ENCODE results near the gene DNAH6. TPM values are rescaled to one million over a fixed set of nuclear protein-coding genes. Genes with fewer than 3 reads are reported as not detected.

The DNAH6 gene
- total and polyA plus RNA-seq, 2 of the 13 experiments (the other 11 are each of a cell fraction or from before 2014, with no cell fraction given) = 0.01 TPM; not detected in 1

DNA sequence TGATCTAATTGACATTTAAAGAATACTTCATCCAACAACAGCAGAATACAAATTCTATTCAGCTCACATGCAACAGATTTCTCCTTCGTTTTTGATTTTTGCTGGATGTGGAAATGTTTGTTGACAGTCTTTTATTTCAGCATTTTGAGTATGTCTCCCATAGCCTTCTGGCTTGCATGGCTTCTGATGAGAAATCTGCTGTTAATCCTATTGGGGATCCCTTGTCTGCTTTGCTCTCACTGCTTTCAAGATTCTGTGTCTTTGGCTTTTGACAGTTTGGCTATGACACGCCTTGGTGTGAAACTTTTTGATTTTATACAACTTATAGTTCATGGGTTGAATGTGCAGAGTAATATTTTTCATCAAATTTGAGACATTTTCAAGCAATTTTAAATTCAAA lies 319.9 kb downstream of the DNAH6 start:
- Histone ChIP-seq H3K4me3 (replicated peaks in 1 of 3; ENCODE audit: insufficient read depth in 1 of 3, low read depth in 2 of 3, low read length in 3 of 3) (no peak overlapping the region), H3K27me3 (ENCODE audit: control insufficient read depth in 1 of 2, insufficient read depth in 2 of 2, low read length in 2 of 2) (no peaks in the 10 kb centered on the region; a peak in 2 of 5 replicates), H4K20me1 (ENCODE audit: insufficient read depth, low read length) (no peaks in the 10 kb centered on the region), H3K79me2 (ENCODE audit: insufficient read depth, low read length) (no peaks in the 10 kb centered on the region), H3K27ac (ENCODE audit: extremely low read length, insufficient read depth, low read length) (no peak overlapping the region), H3K4me2 (ENCODE audit: low read depth, low read length) (no peak overlapping the region), H2AFZ (ENCODE audit: low read length) (no peak overlapping the region), H3K4me1 (ENCODE audit: insufficient read depth, low read length) (peaks cover 8% of the 10 kb centered on the region; the same call in 1 of the 2 replicates), H3K9ac (ENCODE audit: insufficient read depth, low read depth, low read length) (no peak overlapping the region), H3K36me3 (replicated peaks in 1 of 2; ENCODE audit: control insufficient read depth in 1 of 2, insufficient read depth in 2 of 2, low read length in 2 of 2) (no peaks in the 10 kb centered on the region), H3K9me3 (ENCODE audit: low read length) (0 out of 2 replicates have a peak, but pooled peaks cover 5% of the 10 kb centered on the region)
- WGBS (ENCODE audit: low lambda C conversion rate) = 0% methylated on average over 2 of the region's 2 CpGs
- FAIRE-seq (no peak), ATAC-seq (no peak), DNase-seq (ENCODE audit: low spot score) (no peak)
- in situ Hi-C loops (cut with HindIII; ENCODE audit: extremely low pct_ligation_motif_present, low pct_unique_long_range_greater_than_20kb) (no loop called here), intact Hi-C loops (cut with micrococcal nuclease; ENCODE audit: unreplicated experiment) (no loop called here)
- CTCF ChIA-PET (ENCODE audit: low intra/inter-chr PET ratio, low total read pairs) = no interaction called here
- POLR2A ChIA-PET = no interaction called here
- peak; percentile 96 for TF ChIP-seq ZNF317 (CRISPR knock-in tag; IDR thresholded peaks at IDR 0.05)
- no peak for TF ChIP-seq ZNF292 (CRISPR knock-in tag; IDR thresholded peaks at IDR 0.05; ENCODE audit: borderline replicate concordance, low read depth)
- BruUV-seq (replicated peaks) = no TSS peak

DNA sequence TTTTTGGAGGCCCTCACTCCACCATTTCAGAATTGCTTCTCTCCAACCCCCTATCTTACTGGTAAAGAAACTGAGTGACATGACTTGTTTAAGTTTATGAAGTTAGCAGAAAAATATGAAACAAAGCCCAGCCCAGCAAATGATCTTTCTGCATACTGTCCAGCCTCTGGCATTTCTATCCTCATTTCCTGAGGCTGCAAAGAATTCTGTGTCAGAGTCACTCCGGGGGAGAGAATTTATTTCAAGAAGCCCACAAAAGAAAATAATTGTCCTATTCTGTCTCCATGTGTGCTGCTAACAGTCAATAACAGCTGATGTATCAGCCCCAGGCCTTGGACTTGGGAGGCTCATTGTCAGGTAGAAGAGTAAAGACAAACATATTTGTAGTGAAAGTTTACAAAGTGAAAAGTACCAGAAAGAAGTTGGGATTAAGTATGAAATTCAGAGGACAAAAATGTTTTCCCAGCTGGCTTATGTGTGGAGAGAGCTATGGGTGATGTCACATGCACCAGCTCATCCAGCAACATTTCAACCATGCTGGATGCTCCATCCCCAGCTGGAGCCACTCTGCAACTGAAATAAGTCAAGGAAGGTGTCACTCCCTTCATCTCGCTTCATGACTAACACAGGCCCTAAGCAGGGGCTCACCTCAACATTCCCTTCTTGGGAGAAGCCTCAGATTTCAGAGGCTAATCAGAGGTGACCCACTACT lies 322.3 kb downstream of the DNAH6 start:
- Histone ChIP-seq H3K4me3 (replicated peaks in 1 of 3; ENCODE audit: insufficient read depth in 1 of 3, low read depth in 2 of 3, low read length in 3 of 3) (no peak overlapping the region), H3K27me3 (ENCODE audit: control insufficient read depth in 1 of 2, insufficient read depth in 2 of 2, low read length in 2 of 2) (no peaks in the 10 kb centered on the region; a peak in 2 of 5 replicates), H2AFZ (ENCODE audit: low read length) (no peak overlapping the region), H3K9me3 (ENCODE audit: low read length) (0 out of 2 replicates have a peak, but pooled peaks cover 5% of the 10 kb centered on the region), H3K36me3 (replicated peaks in 1 of 2; ENCODE audit: control insufficient read depth in 1 of 2, insufficient read depth in 2 of 2, low read length in 2 of 2) (no peaks in the 10 kb centered on the region), H3K9ac (ENCODE audit: insufficient read depth, low read depth, low read length) (no peak overlapping the region), H4K20me1 (ENCODE audit: insufficient read depth, low read length) (no peaks in the 10 kb centered on the region), H3K27ac (ENCODE audit: extremely low read length, insufficient read depth, low read length) (no peak overlapping the region), H3K4me2 (ENCODE audit: low read depth, low read length) (no peak overlapping the region), H3K4me1 (ENCODE audit: insufficient read depth, low read length) (peaks cover 8% of the 10 kb centered on the region; the same call in 1 of the 2 replicates), H3K79me2 (ENCODE audit: insufficient read depth, low read length) (no peaks in the 10 kb centered on the region)
- ChIA-PET POLR2A (no interaction called here), CTCF (ENCODE audit: low intra/inter-chr PET ratio, low total read pairs) (no interaction called here)
- in situ Hi-C loops (cut with HindIII; ENCODE audit: extremely low pct_ligation_motif_present, low pct_unique_long_range_greater_than_20kb) (no loop called here), intact Hi-C loops (cut with micrococcal nuclease; ENCODE audit: unreplicated experiment) (no loop called here)
- BruUV-seq (replicated peaks) = no TSS peak
- ATAC-seq = no peak
- DNase-seq (ENCODE audit: low spot score) = no peak
- WGBS (ENCODE audit: low lambda C conversion rate) = 37% methylated on average over 2 of the region's 2 CpGs
- no peak for FAIRE-seq
- TF ChIP-seq, protein P1, sequence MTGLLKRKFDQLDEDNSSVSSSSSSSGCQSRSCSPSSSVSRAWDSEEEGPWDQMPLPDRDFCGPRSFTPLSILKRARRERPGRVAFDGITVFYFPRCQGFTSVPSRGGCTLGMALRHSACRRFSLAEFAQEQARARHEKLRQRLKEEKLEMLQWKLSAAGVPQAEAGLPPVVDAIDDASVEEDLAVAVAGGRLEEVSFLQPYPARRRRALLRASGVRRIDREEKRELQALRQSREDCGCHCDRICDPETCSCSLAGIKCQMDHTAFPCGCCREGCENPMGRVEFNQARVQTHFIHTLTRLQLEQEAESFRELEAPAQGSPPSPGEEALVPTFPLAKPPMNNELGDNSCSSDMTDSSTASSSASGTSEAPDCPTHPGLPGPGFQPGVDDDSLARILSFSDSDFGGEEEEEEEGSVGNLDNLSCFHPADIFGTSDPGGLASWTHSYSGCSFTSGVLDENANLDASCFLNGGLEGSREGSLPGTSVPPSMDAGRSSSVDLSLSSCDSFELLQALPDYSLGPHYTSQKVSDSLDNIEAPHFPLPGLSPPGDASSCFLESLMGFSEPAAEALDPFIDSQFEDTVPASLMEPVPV (CRISPR knock-in tag; IDR thresholded peaks at IDR 0.05) = no peak
- TF ChIP-seq PHF5A (CRISPR knock-in tag; IDR thresholded peaks at IDR 0.05; ENCODE audit: low read depth, unreplicated experiment) = no peak
- TF ChIP-seq ZMYM2 (CRISPR knock-in tag; IDR thresholded peaks at IDR 0.05) = no peak
- TF ChIP-seq TBX2 (CRISPR knock-in tag; IDR thresholded peaks at IDR 0.05; ENCODE audit: borderline replicate concordance) = no peak
- TF ChIP-seq, protein P2, sequence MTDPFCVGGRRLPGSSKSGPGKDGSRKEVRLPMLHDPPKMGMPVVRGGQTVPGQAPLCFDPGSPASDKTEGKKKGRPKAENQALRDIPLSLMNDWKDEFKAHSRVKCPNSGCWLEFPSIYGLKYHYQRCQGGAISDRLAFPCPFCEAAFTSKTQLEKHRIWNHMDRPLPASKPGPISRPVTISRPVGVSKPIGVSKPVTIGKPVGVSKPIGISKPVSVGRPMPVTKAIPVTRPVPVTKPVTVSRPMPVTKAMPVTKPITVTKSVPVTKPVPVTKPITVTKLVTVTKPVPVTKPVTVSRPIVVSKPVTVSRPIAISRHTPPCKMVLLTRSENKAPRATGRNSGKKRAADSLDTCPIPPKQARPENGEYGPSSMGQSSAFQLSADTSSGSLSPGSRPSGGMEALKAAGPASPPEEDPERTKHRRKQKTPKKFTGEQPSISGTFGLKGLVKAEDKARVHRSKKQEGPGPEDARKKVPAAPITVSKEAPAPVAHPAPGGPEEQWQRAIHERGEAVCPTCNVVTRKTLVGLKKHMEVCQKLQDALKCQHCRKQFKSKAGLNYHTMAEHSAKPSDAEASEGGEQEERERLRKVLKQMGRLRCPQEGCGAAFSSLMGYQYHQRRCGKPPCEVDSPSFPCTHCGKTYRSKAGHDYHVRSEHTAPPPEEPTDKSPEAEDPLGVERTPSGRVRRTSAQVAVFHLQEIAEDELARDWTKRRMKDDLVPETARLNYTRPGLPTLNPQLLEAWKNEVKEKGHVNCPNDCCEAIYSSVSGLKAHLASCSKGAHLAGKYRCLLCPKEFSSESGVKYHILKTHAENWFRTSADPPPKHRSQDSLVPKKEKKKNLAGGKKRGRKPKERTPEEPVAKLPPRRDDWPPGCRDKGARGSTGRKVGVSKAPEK (CRISPR knock-in tag; IDR thresholded peaks at IDR 0.05; ENCODE audit: borderline replicate concordance) = no peak
- TF ChIP-seq RELA (CRISPR knock-in tag; IDR thresholded peaks at IDR 0.05) = no peak
- TF ChIP-seq REPIN1 (CRISPR knock-in tag; IDR thresholded peaks at IDR 0.05; ENCODE audit: borderline replicate concordance, low read depth) = no peak
- TF ChIP-seq FOSL2 (CRISPR knock-in tag; IDR thresholded peaks at IDR 0.05) = no peak
- TF ChIP-seq, protein P3, sequence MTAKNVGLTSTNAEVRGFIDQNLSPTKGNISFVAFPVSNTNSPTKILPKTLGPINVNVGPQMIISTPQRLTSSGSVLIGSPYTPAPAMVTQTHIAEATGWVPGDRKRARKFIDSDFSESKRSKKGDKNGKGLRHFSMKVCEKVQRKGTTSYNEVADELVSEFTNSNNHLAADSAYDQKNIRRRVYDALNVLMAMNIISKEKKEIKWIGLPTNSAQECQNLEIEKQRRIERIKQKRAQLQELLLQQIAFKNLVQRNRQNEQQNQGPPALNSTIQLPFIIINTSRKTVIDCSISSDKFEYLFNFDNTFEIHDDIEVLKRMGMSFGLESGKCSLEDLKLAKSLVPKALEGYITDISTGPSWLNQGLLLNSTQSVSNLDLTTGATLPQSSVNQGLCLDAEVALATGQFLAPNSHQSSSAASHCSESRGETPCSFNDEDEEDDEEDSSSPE (CRISPR knock-in tag; IDR thresholded peaks at IDR 0.05) = no peak
